Activated naive CD4-positive, alpha-beta T cell treated with anti-CD3 and anti-CD28 coated beads, Interleukin-2, amount 50 U/mL, for 24 hours (primary cell): ENCODE measurements around the gene EFNA5.

Experiments used
- H3K27ac Mint-ChIP-seq: one replicate; pipeline ENCODE4 v1.8.0; 2021; ENCODE audit warnings: mild to moderate bottlenecking, mixed read lengths
- H3K27me3 Mint-ChIP-seq: one replicate; pipeline ENCODE4 v1.8.0; 2021; ENCODE audit warnings: mixed read lengths
- H3K36me3 Mint-ChIP-seq: one replicate; pipeline ENCODE4 v1.8.0; 2021; ENCODE audit warnings: mixed read lengths
- H3K4me1 Mint-ChIP-seq: one replicate; pipeline ENCODE4 v1.8.0; 2021; ENCODE audit warnings: mixed read lengths
- H3K4me3 Mint-ChIP-seq: one replicate; pipeline ENCODE4 v1.8.0; 2021; ENCODE audit warnings: mild to moderate bottlenecking, mixed read lengths
- H3K9me3 Mint-ChIP-seq: one replicate; pipeline ENCODE4 v1.8.0; 2021; ENCODE audit warnings: mixed read lengths

The EFNA5 gene

DNA sequence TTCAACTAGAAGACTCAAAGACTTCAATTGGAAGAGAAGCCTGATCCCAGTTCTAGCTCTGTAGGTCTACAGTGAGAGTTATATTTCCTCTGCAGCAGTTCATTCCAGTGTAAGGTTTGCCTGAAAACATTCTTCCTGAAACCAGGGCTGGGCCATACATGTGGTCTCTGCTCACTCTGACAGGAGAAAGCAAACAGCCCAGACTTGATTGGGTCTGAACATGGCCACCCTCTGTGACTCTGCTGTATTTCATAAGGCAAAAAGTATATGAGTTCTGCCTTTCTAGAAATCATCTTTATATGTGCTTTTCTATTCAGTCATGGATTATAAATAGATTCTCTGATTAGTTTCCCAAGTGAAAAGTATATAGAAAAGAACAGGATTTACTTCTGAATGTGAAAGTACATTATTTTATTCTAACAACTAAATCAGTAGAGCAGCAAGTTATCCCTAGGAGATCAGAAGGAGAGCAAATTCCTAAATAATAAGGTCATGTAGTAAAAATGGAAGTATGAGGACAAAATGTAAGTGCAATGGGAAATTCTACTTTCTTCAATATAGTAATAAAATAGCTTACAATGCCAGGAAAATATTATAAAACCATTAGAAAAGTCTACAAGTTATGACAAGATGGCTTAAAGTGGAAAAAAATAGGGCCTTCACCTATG lies 144.3 kb downstream of the EFNA5 start:
- H3K9me3 Mint-ChIP-seq, result no peaks in the 10 kb centered on the region
- no peak overlapping the region for H3K27ac Mint-ChIP-seq
- H3K36me3 Mint-ChIP-seq, result no peaks in the 10 kb centered on the region
- H3K4me1 Mint-ChIP-seq, result no peaks in the 10 kb centered on the region
- peaks cover 5% of the 10 kb centered on the region for H3K27me3 Mint-ChIP-seq
- H3K4me3 Mint-ChIP-seq, result no peak overlapping the region

DNA sequence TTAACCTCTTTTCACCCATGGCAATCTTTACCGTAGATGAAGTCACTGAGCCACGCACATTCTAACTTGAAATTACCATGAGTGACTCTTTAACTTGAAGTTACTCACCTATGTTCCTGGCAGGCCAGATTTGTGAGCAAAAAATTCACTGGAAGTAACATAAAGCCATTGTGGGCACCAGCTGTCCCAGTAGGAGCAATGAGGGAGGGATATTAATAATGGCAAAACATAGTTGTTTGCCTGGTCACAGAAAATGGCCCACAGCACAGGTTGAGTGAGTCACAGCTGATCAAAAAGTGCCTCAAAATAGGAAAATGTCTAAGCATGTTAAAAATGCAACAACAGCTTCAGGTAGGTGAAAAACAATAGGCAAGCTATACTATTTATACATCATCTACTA lies 146.6 kb downstream of the EFNA5 start:
- H3K9me3 Mint-ChIP-seq, result no peaks in the 10 kb centered on the region
- no peaks in the 10 kb centered on the region for H3K4me1 Mint-ChIP-seq
- no peaks in the 10 kb centered on the region for H3K36me3 Mint-ChIP-seq
- H3K27ac Mint-ChIP-seq, result no peak overlapping the region
- peaks cover 3% of the 10 kb centered on the region for H3K27me3 Mint-ChIP-seq
- no peak overlapping the region for H3K4me3 Mint-ChIP-seq

DNA sequence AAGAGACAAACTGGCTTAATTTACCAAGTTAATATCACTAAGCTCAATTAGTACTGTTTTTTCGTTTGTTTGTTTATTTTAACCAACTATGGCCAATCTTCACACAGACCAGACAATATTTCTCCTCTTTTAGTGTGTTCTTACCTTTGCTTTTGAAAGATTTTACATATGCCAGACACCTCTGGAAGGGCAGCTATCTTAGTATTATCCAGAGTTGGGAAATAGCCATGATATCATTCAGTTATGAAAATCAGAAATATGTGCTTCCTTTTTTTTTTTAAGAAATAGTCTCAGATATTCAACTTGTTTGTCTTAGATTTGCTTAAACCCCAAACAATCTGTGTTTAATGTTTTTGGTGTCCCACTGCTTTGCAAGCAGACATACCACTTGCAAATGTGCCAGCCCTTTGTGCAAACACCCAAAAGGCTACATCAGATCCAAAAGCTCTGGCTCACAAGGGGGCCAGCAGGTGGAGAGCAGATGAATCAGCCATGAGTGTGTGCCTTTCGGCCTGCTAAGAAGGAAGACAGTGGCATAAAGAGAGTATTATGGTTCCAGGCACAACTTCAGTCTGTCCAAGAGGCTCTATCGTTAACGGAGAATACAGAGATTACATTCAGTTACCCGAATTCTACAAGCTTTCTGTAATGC lies 147.6 kb downstream of the EFNA5 start:
- no peak overlapping the region for H3K4me3 Mint-ChIP-seq
- H3K36me3 Mint-ChIP-seq, result no peaks in the 10 kb centered on the region
- no peaks in the 10 kb centered on the region for H3K9me3 Mint-ChIP-seq
- H3K4me1 Mint-ChIP-seq, result no peaks in the 10 kb centered on the region
- H3K27me3 Mint-ChIP-seq, result peaks cover 3% of the 10 kb centered on the region
- H3K27ac Mint-ChIP-seq, result no peak overlapping the region

DNA sequence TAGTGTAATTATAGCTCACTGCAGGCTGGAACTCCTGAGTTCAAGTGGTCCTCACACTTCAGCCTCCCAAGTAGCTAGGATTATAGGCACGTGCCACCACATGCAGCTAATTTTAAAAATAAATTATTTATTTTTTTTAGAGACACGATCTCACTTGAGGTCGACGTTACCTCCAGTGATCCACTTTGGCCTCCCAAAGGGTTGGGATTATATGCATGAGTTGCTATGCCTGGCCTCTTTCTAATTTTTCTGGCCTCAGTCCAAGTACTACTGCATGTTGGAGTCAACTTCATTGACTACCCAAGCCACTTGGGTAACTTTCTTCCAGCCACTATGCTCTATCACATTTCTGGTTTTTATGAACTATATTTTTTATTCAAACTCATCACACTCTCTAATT lies 148.3 kb downstream of the EFNA5 start:
- Mint-ChIP-seq H3K27ac (no peak overlapping the region), H3K27me3 (peaks cover 1% of the 10 kb centered on the region), H3K36me3 (no peaks in the 10 kb centered on the region), H3K4me3 (no peak overlapping the region), H3K9me3 (no peaks in the 10 kb centered on the region), H3K4me1 (no peaks in the 10 kb centered on the region)

DNA sequence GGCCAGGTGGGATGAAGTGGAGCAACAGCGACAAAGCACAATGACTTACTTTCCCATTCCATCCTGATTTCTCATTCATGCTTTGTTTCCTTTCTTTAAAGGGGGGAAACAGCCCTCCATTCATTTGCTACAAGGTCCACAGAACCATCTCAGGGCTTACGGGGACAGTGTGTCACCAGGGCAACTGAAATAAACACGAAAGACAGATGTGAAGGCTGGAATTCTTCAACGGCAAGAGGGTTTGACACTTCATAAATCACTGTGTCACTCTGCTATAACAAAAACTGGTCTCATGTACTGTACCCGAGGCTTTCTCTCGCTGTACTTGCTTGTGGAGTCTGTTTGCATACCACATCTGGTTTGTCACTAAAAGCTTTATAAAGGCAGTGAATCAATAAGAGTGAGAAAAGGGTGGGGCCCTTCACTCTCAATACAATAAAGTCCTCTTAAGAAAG lies 150.8 kb downstream of the EFNA5 start:
- H3K4me1 Mint-ChIP-seq, result no peaks in the 10 kb centered on the region
- H3K9me3 Mint-ChIP-seq, result no peaks in the 10 kb centered on the region
- H3K27ac Mint-ChIP-seq, result no peak overlapping the region
- no peaks in the 10 kb centered on the region for H3K36me3 Mint-ChIP-seq
- H3K4me3 Mint-ChIP-seq, result no peak overlapping the region
- H3K27me3 Mint-ChIP-seq, result no peaks in the 10 kb centered on the region

DNA sequence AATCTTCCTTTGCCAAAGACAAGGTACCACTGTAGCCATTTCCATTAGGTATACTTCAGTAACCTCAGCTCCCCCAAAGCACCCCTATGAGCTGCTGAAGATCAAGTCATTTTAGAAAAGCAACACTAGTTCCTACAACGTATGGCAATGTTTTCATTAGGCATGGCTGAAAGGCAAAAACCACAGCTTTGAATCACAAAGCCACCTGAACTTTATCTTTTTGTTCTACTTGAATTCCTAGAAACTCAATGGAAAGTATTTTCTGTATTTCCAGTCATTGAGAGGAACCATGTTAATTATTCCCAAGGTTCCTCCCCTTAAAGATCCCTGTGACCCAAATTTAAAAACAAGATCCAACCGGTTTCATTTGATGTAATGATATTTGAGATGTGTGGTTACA lies 152.1 kb downstream of the EFNA5 start:
- Mint-ChIP-seq H3K4me1 (no peaks in the 10 kb centered on the region), H3K27me3 (no peaks in the 10 kb centered on the region), H3K36me3 (no peaks in the 10 kb centered on the region), H3K9me3 (no peaks in the 10 kb centered on the region), H3K4me3 (no peak overlapping the region), H3K27ac (no peak overlapping the region)

DNA sequence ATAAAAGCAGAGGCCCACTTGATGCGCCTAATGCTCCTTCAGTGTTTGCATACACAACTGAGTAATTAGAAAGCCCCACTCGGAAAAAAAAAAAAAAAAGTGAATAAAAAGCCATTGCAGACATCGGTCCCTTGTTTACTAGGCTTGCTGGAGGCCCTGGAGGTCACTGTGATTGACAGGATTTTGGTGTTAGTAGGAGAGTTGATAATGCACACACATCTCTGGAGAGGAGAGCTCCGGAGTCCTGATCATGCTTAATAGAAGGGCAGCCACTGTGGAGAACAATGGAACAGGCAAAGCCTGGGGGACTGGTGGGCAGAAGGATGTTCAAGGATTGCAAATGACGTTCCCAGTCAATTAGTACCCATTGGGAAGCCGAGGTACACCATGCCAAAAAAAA lies 152.5 kb downstream of the EFNA5 start:
- Mint-ChIP-seq H3K4me3 (no peak overlapping the region), H3K27me3 (no peaks in the 10 kb centered on the region), H3K4me1 (no peaks in the 10 kb centered on the region), H3K36me3 (no peaks in the 10 kb centered on the region), H3K27ac (no peak overlapping the region), H3K9me3 (no peaks in the 10 kb centered on the region)

DNA sequence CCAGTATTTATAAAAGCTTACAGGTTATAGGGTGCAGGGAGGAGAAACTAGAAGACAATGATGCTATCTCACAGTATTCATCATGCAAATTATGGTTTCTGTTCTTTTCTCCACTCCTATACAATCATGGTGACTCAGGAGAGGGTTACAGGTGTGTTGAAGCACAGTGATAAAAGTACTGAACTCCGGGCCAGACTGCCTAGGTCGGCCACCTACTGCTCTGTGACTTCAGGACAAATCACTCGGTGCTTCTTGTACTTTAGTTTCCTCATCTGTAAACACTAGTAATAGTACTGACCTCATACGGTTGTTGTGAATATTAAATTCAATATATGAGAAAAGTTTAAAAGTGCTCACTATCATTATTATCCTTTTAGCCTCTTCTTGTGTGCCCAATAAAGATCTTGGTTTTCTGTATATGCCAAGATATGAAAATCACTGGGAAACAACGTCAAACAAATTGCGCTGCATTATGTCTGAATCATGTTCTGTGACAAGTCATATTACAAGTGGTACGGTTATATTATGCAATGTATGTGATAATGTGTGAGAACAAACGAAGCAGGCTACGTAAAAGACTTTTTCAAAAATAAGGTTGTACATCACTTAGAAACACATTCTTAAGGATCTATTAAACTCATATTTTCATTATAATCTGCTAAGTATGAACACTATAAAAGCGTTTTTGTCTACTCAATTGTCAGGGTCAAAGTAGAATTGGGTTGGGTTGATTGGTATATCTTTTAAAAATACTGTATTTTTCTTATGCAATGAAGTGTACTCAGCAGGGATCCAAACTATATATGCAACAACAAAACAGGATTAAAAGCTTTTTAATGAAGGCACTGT lies 153.3 kb downstream of the EFNA5 start:
- Mint-ChIP-seq H3K4me3 (no peak overlapping the region), H3K27ac (no peak overlapping the region), H3K9me3 (no peaks in the 10 kb centered on the region), H3K4me1 (no peaks in the 10 kb centered on the region), H3K36me3 (no peaks in the 10 kb centered on the region), H3K27me3 (no peaks in the 10 kb centered on the region)

DNA sequence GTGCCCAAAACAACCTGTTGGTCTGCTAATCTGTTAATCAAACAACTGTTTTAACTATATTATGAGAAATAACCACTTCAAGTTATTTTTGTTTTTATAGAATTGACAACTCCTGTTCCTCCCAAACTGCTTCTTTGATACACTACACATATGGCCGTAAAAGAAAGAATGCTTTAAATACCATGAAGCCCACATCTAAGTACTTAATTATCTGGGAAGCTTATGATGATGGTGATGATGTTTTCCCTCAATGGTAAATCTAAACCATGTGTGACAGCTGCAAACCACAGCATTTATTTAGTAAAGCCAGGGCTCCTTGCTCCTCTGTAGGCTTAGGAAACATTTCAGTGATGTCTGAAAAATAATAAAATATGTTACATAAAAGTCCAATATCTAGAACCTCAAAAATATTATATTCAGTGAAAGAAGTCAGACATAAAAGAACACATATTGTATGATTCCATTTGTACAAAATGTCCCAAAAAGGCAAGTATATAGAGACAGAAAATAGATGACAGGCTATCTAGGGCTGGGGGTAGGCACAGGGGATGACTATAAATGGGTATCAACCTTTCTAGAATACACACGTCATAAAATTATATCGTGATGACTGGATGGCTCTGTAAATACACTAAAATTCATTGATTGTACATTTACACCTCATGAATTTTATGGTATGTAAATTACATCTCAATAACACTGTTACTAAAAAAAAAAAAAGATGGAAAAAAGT lies 154.1 kb downstream of the EFNA5 start:
- H3K36me3 Mint-ChIP-seq, result no peaks in the 10 kb centered on the region
- H3K27me3 Mint-ChIP-seq, result no peaks in the 10 kb centered on the region
- H3K4me3 Mint-ChIP-seq, result no peak overlapping the region
- H3K9me3 Mint-ChIP-seq, result no peaks in the 10 kb centered on the region
- H3K4me1 Mint-ChIP-seq, result no peaks in the 10 kb centered on the region
- H3K27ac Mint-ChIP-seq, result no peak overlapping the region

DNA sequence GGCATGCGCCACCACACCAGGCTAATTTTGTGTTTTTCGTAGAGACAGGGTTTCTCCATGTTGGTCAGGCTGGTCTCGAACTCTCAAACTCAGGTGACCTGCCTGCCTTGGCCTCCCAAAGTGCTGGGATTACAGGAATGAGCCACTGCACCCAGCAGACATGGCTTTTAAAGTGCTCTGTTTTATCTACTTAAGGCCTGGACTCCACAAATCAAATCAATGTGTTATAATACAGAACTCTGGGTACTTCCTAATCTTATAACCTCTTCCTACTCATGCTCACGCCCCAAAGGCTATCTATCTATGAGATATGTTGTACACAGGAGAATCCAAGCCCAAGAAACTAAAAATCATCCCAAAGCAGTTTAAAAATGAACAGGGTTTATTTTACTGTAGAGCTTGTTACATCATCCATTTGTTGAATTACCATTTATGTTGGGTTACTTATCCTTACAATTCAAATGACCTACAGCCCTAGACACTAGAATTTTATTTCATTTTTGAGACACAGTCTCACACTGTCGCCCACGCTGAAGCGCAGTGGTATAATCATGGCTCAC lies 155.1 kb downstream of the EFNA5 start:
- Mint-ChIP-seq H3K27ac (no peak overlapping the region), H3K36me3 (no peaks in the 10 kb centered on the region), H3K9me3 (no peaks in the 10 kb centered on the region), H3K27me3 (no peaks in the 10 kb centered on the region), H3K4me1 (no peaks in the 10 kb centered on the region), H3K4me3 (no peak overlapping the region)

DNA sequence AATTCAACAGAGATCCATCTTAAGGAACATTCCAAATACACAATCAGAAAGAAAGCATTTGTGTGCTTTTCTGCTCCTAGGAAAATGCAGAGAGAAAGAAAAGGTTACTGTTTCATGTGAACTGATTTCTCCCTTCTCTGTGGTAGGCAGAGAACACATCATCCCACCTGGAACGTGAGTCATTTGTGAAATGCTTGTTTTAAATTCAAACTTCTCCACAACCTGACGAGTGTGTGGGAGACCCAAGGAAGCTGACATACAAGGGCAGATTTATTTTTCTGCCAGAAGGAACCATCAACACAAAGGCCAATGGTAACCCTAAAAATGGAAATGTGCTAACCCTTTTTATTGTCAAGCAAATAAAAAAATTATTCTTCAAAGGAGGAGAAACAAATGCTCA lies 156.4 kb downstream of the EFNA5 start:
- Mint-ChIP-seq H3K27ac (no peak overlapping the region), H3K4me3 (no peak overlapping the region), H3K36me3 (no peaks in the 10 kb centered on the region), H3K27me3 (no peaks in the 10 kb centered on the region), H3K4me1 (no peaks in the 10 kb centered on the region), H3K9me3 (no peaks in the 10 kb centered on the region)

DNA sequence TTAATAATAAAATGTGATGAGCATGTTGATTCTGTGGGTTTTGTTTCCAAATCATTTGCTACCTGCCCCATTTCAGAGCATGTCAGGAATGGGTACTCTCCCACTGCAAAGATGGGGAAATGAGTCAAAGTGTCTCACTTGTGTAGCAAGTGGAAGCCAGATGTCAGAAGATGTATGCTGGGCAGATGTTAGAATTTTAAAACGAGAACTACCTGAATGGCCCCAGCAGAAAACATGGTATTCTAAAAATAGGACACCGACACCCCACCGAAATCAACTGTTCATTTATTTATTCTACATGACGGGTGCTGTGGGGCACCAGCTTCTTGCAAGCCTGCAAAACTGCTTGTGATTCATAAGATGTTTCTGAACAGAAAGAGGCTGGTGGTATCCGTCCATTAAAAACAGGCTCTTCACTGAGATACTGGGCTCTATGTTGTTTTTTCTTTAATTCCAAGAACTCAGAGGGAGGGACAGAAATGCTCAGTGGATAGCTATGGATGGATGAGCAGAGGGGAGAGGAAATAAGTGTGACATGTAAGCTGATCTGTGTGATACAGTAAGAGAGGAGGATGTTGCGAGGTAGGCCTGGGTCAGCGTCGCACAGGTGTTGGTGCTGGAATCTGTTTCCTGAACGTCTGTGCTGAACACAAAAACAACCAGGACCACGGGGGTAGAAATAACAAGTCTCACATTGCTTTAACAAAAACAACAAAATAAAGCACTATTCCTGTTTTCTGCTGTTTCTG lies 157.2 kb downstream of the EFNA5 start:
- Mint-ChIP-seq H3K27me3 (no peaks in the 10 kb centered on the region), H3K9me3 (no peaks in the 10 kb centered on the region), H3K27ac (no peak overlapping the region), H3K4me3 (no peak overlapping the region), H3K36me3 (no peaks in the 10 kb centered on the region), H3K4me1 (no peaks in the 10 kb centered on the region)

DNA sequence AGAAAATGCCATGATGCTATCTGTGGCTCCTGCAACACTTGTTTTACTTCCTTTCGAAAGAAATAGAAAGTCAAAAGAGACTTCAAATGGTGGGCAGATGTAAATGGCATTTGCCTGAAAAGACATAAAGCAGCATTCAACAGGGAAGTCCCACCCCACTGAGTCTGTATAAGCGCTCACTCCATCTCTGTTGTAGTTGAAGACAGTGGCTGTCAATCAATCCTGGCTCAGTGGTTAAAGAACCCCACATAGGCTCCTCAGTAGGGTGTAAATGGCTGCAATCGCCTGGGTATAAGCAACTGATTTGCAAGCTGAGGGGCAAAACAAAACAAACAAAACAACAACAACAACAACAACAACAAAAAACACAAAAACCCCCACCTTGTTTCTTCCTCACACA lies 158.7 kb downstream of the EFNA5 start:
- Mint-ChIP-seq H3K4me3 (no peak overlapping the region), H3K27me3 (no peaks in the 10 kb centered on the region), H3K36me3 (no peaks in the 10 kb centered on the region), H3K9me3 (no peaks in the 10 kb centered on the region), H3K27ac (no peak overlapping the region), H3K4me1 (no peaks in the 10 kb centered on the region)

DNA sequence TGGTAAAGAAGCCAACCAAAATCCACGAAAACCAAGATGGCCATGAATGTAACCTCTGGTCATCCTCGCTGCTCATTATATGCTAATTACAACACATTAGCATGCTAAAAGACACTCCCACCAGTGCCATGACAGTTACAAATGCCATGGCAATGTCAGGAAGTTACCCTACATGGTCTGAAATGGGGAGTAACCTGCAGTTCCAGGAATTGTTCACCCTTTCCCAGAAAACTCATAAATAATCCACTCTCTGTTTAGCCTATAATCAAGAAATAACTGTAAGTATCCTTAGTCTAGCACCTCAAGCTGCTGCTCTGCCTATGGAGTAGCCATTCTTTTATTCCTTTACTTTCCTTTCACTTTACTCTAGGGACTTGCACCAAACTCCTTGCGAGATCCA lies 160.6 kb downstream of the EFNA5 start:
- Mint-ChIP-seq H3K9me3 (no peaks in the 10 kb centered on the region), H3K4me3 (no peak overlapping the region), H3K4me1 (no peaks in the 10 kb centered on the region), H3K27ac (no peak overlapping the region), H3K36me3 (no peaks in the 10 kb centered on the region), H3K27me3 (peaks cover 1% of the 10 kb centered on the region)

DNA sequence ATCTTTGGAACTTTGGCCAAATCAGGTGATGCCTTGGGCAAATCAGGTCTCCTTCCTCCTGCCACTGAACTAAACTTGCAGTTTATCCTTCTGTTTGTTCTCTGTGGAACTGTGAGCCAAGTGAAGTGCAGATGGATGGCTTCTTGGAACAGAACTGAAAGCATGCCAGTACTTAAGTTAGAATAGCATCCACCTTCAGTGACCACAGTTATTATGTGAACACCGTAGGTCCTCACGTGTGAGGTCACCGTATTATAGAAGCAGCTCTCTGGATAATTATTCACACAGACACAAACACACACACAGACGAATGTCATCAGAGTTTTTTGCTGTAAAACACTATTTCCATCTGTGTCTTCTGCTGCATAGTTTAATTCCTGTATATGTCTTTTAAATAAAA lies 162.6 kb downstream of the EFNA5 start:
- Mint-ChIP-seq H3K9me3 (no peaks in the 10 kb centered on the region), H3K36me3 (no peaks in the 10 kb centered on the region), H3K27me3 (peaks cover 1% of the 10 kb centered on the region), H3K4me1 (no peaks in the 10 kb centered on the region), H3K4me3 (no peak overlapping the region), H3K27ac (no peak overlapping the region)
